Mucosa of stomach (tissue), 1 donor: ENCODE measurements around the gene NSG2.
"Not testable (repeated sequence)": the region's sequence is repeated elsewhere in the genome, so short reads cannot be mapped to it uniquely, and the experiment has no call there.

Experiments
- H3K27me3 ChIP-seq: one replicate; pipeline ENCODE4 v1.7.0; 2013; ENCODE audit warnings: mild to moderate bottlenecking, low read length; ENCODE audit not compliant: control insufficient read depth, insufficient read depth
- H3K36me3 ChIP-seq: one replicate; pipeline ENCODE4 v1.7.0; 2013; ENCODE audit warnings: low read length; ENCODE audit not compliant: control insufficient read depth, insufficient read depth
- H3K4me1 ChIP-seq: one replicate; pipeline ENCODE4 v1.7.0; 2013; ENCODE audit warnings: mild to moderate bottlenecking, low read length; ENCODE audit not compliant: control insufficient read depth, insufficient read depth
- H3K4me3 ChIP-seq: one replicate; pipeline ENCODE4 v1.7.0; 2013; ENCODE audit warnings: low read length
- H3K9ac ChIP-seq: one replicate; pipeline ENCODE4 v1.7.0; 2013; ENCODE audit warnings: mild to moderate bottlenecking, low read length, moderate library complexity
- H3K9me3 ChIP-seq: one replicate; pipeline ENCODE4 v1.7.0; 2013; ENCODE audit warnings: mild to moderate bottlenecking, low read length, moderate library complexity; ENCODE audit not compliant: control insufficient read depth
- donor health status: Pancreatic carcinoma.

Gene NSG2

DNA sequence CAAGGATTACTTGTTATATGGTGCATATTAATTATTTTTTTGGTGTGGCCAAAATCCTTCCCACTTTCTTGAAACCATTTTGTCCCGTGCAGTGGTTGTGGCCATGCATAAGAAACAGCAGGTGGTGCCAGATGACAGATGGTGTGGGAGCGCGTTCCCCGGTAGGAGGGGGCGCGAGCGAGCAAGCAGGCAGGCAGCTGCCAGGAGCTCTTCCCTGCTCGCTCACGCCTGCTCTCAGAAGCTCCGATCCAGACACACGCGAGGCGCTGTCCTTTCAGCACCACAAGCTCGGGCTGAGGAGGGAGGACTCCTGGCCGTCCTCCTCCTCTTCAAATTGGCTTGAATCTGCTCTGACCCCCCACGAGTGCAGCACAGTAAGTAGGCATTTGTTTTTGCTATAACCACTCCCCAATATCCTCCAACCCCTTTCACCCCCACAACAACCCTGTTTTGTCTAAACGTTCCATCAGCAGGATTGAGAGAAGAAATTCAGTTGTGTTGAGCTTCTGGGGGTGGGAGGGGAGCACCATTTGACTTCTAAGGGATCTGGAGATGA, at the start of gene NSG2:
Gene NSG2 (plus strand): TSS at position 237 of the 556 bp plus-strand sequence. CDS start 1,050 bp downstream, outside the sequence.
- Histone ChIP-seq H3K9me3 (no peaks in the 10 kb centered on the region), H3K9ac (no peak within 1 kb of the TSS), H3K27me3 (no peaks in the 10 kb centered on the region), H3K4me1 (no peaks in the 10 kb centered on the region), H3K4me3 (no peak within 1 kb of the TSS), H3K36me3 (no peaks in the 10 kb centered on the region)

DNA sequence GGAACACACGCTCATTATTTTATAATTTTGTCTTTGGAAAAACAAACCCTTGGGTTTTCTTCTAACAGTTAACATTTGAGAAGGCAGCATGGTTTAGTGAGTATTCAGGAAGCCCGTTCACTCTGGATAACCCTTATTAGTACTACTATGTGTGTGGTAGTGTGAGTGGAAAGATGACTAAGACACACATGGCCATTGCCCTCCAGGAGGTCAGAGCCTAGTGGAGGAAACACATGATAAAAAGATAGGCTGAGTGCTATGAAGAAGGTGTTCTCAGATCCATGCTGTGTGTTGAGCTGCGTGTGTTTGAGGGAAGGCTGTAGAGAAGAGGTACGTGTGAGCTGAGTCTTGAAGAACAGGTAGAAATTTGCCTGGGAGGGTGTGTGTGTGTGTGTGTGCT, 48.2 kb upstream of the NSG2 start:
- H3K4me3 ChIP-seq: no peak overlapping the region
- H3K4me1 ChIP-seq: no peaks in the 10 kb centered on the region
- no peak overlapping the region for H3K9ac ChIP-seq
- H3K36me3 ChIP-seq: no peaks in the 10 kb centered on the region
- H3K9me3 ChIP-seq: no peaks in the 10 kb centered on the region
- H3K27me3 ChIP-seq: no peaks in the 10 kb centered on the region

DNA sequence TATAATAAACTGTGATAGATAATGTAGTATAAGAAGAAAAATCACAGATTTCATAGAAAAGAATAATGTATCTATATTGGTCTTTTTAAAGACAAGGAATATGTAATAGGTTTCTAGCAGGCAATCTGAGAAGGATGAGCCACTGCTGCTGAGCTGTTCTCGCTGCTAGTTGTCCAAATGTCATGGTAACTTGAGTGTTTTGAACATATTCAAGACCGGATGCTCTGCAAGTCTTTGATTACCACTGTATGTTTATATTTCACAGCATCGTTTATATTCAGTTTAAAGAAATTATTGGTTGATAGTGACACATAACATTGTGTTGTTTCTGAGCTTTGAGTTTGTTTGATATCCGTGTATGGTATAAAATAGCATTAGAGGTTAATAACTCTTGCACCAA, 47.0 kb upstream of the NSG2 start:
- Histone ChIP-seq H3K4me3 (no peak overlapping the region), H3K9me3 (no peaks in the 10 kb centered on the region), H3K36me3 (no peaks in the 10 kb centered on the region), H3K4me1 (no peaks in the 10 kb centered on the region), H3K9ac (no peak overlapping the region), H3K27me3 (no peaks in the 10 kb centered on the region)

DNA sequence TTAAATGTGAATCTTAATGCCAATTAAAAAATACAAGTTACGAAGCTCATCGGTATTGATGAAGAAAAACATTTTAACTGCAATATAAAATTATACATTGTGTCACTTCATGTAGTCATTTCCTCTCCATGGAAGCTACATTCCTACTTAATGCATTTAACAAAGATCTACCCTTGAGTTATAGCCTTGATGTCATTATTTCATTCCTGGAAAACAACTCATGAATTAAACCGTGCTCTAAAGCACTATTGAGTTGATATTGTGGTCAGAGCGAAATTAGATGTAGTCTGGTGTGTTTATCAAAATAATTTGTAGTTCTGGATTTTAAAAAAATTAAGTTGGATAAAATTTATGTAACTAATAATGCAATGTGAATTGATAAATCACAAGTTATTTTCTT, 45.4 kb upstream of the NSG2 start:
- H3K27me3 ChIP-seq: no peaks in the 10 kb centered on the region
- H3K4me1 ChIP-seq: no peaks in the 10 kb centered on the region
- H3K36me3 ChIP-seq: no peaks in the 10 kb centered on the region
- H3K4me3 ChIP-seq: no peak overlapping the region
- no peaks in the 10 kb centered on the region for H3K9me3 ChIP-seq
- no peak overlapping the region for H3K9ac ChIP-seq

DNA sequence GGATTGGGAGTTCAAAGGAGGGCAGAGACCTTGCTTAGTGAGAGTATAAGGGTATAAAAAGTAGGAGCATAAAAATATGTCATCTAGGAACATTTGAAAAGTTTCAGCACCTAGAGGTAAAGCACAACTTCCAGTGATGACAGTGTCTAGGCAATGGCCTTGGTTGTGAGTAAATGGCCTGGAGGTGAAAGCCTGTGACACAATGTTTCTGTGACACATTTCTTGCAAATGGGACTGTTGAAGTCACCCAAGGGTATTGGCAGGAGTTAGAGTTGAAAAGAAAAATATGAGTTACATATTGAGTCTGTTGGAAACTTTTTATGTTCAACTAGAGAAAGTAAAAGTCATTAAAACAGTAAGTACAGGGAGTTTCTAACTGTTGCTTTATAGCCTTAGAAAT, 41.7 kb upstream of the NSG2 start:
- Histone ChIP-seq H3K9me3 (no peaks in the 10 kb centered on the region), H3K27me3 (no peaks in the 10 kb centered on the region), H3K36me3 (no peaks in the 10 kb centered on the region), H3K4me3 (no peak overlapping the region), H3K9ac (no peak overlapping the region), H3K4me1 (no peaks in the 10 kb centered on the region)

DNA sequence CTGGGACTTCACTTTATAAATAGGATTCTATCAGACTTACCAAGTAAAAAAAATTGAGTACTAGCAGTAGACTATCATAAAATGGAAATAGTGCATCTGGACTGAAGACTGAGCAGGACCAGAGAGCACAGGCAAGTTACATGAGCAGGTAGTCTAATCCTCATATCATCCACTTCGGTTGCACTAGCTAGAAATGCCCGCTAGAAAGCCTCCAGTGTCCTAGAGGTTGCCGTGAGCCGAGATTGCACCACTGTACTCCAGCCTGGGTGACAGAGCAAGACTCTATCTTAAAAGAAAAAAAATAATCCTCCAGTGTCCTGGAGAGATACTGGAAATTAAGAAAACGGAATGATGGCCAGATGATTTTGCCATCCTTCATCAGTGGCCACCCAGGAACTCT, 36.6 kb upstream of the NSG2 start:
- H3K36me3 ChIP-seq: no peaks in the 10 kb centered on the region
- no peaks in the 10 kb centered on the region for H3K9me3 ChIP-seq
- no peak overlapping the region for H3K4me3 ChIP-seq
- no peaks in the 10 kb centered on the region for H3K4me1 ChIP-seq
- no peak overlapping the region for H3K9ac ChIP-seq
- no peaks in the 10 kb centered on the region for H3K27me3 ChIP-seq

DNA sequence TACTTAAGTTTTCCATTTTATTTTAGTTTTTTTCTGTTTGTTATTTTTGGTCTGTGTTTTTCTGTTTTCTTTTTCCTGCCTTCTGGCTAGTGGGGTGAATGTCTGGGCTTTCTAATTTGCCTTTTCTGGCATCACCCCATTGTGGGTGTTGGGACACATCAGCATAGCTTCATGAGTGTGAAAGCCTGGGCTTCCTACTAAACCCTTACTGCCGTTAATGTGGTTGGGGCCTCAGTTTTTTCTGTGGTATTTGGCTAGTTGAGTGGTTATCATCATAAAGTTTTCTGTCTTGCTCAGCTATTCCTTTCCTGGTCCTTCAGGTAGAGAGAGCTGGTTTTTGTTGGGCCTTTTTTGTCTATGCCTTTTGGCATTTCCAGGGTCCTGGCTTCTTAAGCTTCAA, 35.1 kb upstream of the NSG2 start:
- no peaks in the 10 kb centered on the region for H3K4me1 ChIP-seq

DNA sequence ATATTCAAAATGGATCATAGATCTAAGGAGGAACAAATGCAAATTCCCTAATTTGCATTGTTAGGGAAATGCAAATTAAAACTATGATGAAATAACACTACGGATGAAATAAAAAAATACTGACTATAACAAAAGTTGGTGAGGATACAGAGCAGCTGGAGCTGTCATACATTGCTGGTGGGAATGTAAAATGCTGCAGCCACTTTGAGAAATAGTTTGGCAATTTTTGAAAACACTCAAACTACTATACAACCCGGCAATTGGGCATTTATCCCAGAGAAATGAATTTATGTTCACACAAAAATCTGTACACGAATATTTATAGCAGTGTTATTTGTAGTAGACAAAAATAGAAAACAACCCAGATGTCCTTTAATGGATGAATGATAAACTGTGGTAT, 34.1 kb upstream of the NSG2 start:
- no peaks in the 10 kb centered on the region for H3K27me3 ChIP-seq
- no peaks in the 10 kb centered on the region for H3K36me3 ChIP-seq
- no peak overlapping the region for H3K4me3 ChIP-seq
- no peaks in the 10 kb centered on the region for H3K4me1 ChIP-seq
- no peaks in the 10 kb centered on the region for H3K9me3 ChIP-seq
- H3K9ac ChIP-seq: no peak overlapping the region

More for the DNA sequence above, 35.1 kb upstream of the NSG2 start:
- no peaks in the 10 kb centered on the region for H3K27me3 ChIP-seq
- no peak overlapping the region for H3K9ac ChIP-seq
- no peak overlapping the region for H3K4me3 ChIP-seq
- no peaks in the 10 kb centered on the region for H3K36me3 ChIP-seq
- H3K9me3 ChIP-seq: no peaks in the 10 kb centered on the region

DNA sequence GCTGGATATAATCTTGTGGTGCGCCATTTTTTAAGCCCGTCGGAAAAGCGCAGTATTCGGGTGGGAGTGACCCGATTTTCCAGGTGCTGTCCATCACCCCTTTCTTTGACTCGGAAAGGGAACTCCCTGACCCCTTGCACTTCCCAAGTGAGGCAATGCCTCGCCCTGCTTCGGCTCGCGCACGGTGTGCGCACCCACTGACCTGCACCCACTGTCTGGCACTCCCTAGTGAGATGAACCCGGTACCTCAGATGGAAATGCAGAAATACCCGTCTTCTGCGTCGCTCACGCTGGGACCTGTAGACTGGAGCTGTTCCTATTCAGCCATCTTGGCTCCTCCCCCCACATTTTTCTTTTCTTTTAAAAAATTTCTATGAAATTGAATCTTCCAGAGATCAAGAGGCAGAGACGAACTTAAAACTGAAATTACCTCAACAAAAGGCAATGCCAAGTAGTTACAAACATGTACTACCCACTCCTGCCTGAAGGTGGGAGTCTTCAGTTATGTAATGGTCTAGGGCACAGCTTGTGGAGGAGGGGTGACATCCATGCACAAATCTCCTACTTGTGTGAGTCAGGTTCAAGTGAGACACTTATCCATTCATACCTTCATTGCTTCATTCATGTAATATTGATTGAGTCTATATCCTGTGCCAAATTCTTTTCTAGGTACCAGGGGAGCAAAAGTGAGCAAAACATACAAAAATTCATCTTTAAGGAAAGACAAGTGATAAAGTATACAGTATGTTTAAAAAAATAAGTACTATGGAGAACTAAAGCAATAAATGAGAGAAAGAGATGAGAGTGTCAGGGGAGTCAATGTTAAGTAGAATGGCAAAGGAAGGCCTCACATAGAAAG, 25.2 kb upstream of the NSG2 start:
- not testable (repeated sequence) for H3K4me3 ChIP-seq, H3K27me3 ChIP-seq

DNA sequence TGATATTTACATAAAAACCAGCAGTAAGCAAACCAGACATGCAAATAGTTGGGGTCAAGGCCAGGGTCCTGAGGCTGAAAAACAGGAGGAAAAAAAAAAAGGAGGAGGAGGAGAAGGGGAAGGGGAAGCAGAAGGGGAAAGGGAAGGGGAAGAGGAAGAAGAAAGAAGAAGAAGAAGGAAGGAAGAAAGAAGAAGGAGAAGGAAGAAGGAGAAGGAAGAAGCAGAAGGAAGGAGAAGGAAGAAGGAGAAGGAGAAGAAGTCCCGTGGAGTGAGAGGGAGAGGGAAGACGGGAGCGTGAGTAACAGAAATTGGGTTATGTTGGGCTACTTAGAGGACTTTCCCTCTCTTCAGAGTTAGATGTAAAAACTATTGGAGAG, 24.6 kb upstream of the NSG2 start:
- Histone ChIP-seq H3K4me1 (no peaks in the 10 kb centered on the region), H3K36me3 (no peaks in the 10 kb centered on the region), H3K9me3 (no peaks in the 10 kb centered on the region), H3K9ac (no peak overlapping the region), H3K27me3 (no peaks in the 10 kb centered on the region), H3K4me3 (no peak overlapping the region)

More for the DNA sequence above, 25.2 kb upstream of the NSG2 start:
- not testable (repeated sequence) for H3K9ac ChIP-seq, H3K36me3 ChIP-seq, H3K9me3 ChIP-seq, H3K4me1 ChIP-seq

DNA sequence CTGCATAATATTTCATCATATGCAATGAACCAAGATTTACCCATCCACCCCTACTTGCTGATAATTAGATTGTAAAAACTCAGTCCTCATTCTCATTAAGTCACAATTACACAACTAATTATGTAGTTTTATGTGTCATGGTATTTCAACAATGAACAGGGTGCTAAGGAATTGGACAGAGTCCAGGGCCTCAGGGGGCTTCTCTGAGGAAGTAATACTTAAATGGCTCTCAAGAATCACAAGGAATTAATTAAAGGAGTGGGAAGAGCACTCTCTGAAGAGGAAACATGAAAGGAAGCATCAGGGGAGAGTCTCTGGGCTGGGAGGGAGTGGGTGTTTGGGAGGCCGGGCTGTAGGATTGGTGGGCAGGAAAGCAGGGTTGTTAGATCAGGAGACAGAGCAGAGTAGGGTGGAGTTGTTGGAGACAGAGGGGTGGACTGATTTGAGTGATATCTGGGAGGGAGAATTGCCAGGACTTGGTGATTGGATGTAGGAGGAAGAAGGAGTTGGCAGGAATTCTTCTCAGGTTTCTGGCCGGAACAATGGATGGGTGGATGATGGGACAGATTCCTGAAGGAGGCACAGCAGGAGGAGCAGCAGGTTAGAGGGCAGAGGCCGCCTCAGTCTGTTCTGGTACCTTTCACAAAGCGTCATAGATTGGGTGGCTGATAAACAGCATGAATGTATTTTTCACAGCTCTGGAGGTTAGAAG, 23.0 kb upstream of the NSG2 start:
- Histone ChIP-seq H3K9me3 (no peaks in the 10 kb centered on the region), H3K27me3 (no peaks in the 10 kb centered on the region), H3K36me3 (no peaks in the 10 kb centered on the region), H3K4me1 (no peaks in the 10 kb centered on the region), H3K9ac (no peak overlapping the region), H3K4me3 (no peak overlapping the region)

DNA sequence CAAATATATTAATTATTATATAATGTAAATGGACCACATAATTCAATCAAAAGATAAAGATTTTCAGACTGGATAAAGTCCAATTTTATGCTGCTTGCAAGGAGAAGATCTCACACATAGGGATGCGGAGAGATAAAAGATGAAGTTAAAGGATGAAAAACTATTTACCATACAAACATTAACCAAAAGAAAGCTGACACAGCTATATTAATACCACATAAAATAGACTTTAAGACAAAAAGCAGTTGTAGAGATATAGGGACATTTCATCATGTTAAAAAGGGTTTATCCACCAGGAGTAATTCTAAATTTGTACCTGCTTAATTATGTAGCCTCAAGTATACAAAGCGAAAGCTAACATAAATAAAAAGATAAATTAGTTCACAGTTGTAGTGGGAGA, 15.2 kb upstream of the NSG2 start:
- Histone ChIP-seq H3K9ac (no peak overlapping the region), H3K27me3 (no peaks in the 10 kb centered on the region), H3K9me3 (no peaks in the 10 kb centered on the region), H3K4me3 (no peak overlapping the region), H3K36me3 (no peaks in the 10 kb centered on the region), H3K4me1 (no peaks in the 10 kb centered on the region)
